Hepatic stellate cell (primary cell): ENCODE results near the gene CARMIL1.

ENCODE experiments used
- DNase-seq: peaks from one replicate; pipeline ENCODE4 v3.0.0; 2011; ENCODE audit warnings: low spot score

CARMIL1 gene

GRCh38 chr6:25337431-25337830 is 58.3 kb downstream of the CARMIL1 start:
- DNase-seq = no peak

DNA sequence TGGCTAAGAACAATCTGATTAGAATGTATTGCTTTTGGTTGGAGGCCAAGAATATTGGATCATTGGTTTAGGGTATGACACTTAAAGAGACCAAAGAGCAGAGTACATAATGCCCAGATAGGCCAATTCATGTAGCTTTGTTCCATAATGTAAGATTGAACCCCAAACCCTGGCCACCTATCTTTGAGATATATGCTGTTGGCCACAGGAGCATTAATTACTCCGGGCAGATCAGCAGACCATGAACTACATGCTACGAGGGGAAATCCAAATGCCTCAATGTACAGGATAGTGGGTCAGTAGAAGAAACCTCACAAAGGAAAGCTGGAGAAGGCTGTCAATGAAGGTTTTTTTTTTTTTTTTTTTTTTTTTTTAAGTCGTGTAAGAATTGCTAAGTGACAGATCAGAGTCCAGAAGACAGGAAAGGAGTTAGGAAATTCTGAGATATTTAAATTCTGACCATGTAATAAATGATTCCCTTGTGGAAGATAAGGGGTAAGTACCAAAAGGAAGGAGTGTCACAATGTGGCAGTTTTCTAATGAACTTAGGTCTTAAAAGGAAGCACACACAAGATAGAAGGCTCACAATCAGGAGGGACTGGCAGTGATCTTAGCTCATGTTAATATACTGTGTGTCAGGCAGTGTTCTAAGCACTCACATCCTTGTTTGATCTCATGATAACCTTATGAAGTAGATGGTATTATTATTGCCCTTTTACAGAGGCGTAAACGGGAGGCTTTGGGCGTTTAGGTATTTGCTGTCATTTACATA is 61.4 kb downstream of the CARMIL1 start:
- DNase-seq = no peak

DNA sequence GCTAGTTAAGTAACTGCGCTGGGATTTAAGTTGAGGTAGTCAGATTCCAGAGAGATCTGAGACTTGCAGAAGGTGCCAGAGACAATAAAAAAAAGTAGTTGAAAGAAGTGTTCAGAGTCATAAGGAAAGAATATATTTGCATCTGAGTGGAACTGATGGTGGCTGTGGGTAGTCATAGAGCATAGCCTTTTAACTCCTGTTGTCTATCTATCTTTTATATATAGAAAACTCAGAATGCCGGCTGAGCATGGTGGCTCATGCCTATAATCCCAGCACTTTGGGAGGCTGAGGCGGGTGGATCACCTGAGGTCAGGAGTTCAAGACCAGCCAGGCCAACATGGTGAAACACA is 62.0 kb downstream of the CARMIL1 start:
- no peak for DNase-seq

DNA sequence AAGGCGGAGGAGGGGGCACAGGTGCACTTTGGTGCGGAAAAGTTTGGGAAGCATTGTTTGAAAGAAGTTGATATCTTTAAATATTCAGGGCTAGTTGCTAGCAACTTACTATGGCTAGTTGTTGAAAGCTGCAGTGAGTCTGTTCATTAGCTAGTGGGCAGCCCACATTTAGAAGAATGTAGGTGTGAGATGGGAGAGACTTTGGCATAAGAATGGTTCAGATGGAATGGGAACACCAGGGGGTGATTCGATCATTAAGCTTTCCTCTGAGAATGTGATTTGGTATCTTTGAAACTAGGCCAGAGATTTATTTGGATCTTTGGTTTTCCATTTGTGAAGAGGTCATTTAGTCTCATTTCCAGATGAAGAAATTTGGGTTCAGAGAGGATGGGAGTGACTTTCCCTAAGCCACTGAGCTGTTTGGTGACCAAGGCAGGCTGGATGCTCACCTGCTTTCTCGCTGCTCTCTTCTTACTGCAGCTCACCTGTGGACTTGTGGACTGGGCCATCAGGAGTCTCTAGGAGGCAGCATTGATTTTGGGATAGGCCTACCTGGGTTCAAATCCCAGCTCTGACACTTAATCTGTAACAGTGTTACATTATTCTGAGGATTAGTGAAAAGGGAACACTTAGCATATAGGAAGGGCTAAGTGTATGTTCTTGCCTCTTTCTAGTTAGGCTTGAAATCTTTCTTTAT is 62.9 kb downstream of the CARMIL1 start:
- no peak for DNase-seq

DNA sequence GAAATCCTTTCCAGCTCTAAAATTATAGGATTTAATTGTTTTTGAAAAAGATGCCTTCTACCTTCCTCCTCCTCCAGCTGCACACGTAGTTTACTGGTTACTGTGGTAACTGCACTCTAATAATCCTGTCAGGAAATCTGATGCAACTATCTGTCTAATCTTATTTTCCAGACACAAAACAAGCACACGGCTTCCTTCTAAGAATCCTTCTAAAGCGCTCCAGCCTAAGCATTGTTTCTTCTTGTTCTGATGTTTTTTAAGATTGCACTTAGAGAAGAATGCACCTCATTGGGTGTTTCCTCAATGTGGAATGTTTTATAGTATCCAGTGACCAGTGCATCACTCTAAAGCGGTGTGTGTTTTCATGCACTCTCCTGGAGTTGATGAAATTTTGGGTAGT is 63.6 kb downstream of the CARMIL1 start:
- peak; percentile 56 for DNase-seq

DNA sequence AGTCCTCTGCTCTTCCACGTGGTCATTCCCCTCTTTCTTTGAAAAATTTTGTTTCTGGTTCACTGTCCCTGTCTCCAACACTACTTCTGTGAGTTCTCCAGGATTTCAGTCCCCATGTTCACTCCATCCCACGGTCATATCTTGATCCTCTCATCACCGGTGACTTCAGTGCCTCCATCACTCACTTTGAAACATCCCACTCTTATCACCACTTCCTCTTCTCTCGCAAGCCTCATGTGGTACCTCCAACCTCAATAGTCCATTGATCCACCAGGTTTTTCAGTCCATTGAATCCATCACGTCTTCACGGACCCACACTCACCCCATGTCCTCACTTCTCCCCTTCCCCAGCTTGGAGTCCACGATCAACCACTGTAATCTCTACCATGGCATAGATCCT is 64.8 kb downstream of the CARMIL1 start:
- no peak for DNase-seq

DNA sequence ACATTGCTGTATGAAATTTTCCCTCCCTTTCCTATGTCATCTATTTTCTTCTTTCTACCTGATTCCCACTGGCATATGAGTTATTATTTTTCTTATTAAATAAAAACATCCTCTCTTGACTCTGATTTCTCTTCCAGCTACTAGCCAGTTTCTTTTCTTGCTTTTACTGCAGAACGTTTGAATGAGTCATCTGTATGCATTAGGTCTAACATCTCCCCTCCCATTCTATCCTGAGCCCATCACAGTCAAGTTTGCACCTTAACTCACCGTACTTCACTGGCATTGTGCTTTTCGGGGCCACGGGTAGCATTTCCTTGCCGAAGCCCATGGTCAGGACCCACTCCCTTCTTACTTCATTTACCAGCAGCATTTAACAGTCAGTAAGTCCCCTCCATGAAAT is 65.7 kb downstream of the CARMIL1 start:
- peak; percentile 17 for DNase-seq

- DNase-seq = no peak
Observed at GRCh38 chr6:25346064-25346463, 66.9 kb downstream of the CARMIL1 start.

DNA sequence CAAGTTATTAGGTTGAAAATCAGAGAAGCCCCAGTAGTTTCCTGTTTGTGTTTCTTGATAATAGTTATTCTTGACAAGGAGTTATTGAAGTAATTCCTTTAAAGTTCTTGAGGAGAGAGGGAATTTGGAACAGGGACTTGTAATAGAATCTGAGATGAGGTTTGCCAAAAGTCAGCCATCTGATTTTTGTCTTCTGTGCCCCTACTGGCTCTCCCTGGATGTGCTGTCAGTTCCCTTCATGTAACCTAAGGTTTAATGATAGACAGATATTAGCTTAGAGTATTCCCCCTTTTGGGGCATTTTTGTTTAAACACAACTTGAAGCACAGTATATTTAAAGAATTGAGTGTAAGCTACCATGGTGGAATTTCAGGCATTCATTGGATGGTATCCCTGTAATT is 71.4 kb downstream of the CARMIL1 start:
- no peak for DNase-seq

- DNase-seq = no peak
Observed at GRCh38 chr6:25351485-25351884, 72.3 kb downstream of the CARMIL1 start.

- DNase-seq = no peak
Observed at GRCh38 chr6:25352285-25352684, 73.1 kb downstream of the CARMIL1 start.

- peak; percentile 21 for DNase-seq
Observed at GRCh38 chr6:25354078-25354932, 75.1 kb downstream of the CARMIL1 start.

GRCh38 chr6:25359191-25359861 is 80.2 kb downstream of the CARMIL1 start:
- DNase-seq = peak; percentile 57

- no peak for DNase-seq
Observed at GRCh38 chr6:25359891-25360290, 80.7 kb downstream of the CARMIL1 start.

GRCh38 chr6:25360621-25361020 is 81.4 kb downstream of the CARMIL1 start:
- DNase-seq = peak; percentile 54

DNA sequence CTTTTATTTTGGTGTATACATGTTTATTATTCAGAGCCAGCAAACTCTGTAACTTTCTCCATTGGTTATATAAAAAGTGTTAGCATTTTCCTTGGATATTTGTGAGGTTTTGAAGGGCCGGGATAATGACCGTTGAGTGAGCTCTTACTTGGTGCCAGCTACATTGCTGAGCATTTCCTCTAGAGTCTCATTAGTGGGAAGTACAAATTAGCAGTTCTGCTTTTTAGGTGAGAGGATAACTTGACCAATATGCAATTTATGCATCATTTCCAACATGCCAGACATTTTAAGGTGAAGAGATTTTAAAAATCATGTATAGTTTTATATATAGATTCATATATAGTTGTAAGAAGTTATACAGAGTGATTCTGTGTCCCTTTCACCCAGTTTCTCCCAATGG is 84.3 kb downstream of the CARMIL1 start:
- DNase-seq = no peak

- no peak for DNase-seq
Observed at GRCh38 chr6:25365154-25365553, 86.0 kb downstream of the CARMIL1 start.

DNA sequence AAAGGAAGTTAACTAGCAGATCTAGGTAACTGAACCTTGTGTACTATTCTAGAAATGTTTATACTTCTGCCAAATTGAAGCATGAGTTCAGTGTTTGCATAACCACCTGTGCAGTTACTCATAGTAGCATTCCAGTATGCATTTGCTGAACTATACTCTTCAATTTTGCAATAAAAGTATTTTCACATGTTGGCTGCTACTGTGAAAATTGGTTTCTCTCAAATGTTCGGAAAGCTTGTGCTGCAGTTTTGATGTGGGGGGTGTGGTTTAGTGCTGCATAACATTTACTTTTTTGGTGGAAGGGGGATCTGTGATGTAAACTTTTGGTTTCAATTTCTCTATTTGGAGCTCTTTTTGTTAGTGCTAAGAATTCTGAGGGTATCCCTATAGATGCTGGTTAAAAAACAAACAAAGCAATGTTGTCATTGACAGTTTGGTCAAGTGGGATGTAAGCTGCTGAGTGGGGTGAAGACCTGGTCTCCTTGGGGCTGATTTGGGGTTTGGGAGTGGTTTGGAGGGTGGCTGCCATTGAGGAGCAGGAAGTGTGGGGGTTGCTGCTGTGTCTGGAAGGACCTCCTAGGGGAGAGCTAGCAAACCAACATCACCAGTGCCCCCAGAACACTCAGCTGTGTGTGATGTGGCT is 87.8 kb downstream of the CARMIL1 start:
- no peak for DNase-seq

DNA sequence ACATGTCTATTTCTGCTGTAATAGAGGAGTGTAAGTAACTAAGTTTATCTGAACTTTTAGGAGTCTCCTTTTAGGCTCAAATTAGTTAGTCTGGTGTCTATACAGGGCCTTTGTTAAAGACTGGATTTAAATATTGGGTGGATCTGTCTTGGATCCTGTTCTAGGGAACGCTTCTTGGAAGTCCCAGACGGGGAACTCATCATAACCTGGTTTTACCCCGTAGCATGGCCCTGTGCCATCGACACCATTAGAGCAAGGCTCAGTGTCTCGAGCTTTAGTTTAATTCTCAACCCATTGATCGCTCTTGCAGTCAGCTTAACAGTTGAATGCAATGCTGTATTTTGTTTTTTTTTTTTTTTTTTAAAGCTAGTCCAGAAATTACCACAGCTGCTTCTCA is 89.9 kb downstream of the CARMIL1 start:
- DNase-seq = no peak

GRCh38 chr6:25369433-25370177 is 90.4 kb downstream of the CARMIL1 start:
- no peak for DNase-seq
